ENCODE measurements around the gene RAP1GDS1. TPM values are rescaled to one million over a fixed set of nuclear protein-coding genes. Genes with fewer than 3 reads are reported as not detected.

The RAP1GDS1 gene
- total and polyA plus RNA-seq, 4 donors: 11.2 to 19.4 (median 16.0) TPM

GRCh38 chr4:98338761-98339438 is 77.7 kb downstream of the RAP1GDS1 start:
- no peak overlapping the region for H3K27ac ChIP-seq (ENCODE audit: low read depth in 1 of 2, low read length in 2 of 2)
- no peak overlapping the region for H3K9ac ChIP-seq (ENCODE audit: low read depth in 1 of 2, low read length in 2 of 2)
- 94% methylated on average over 2 of the region's 2 CpGs for WGBS
- TF ChIP-seq MAX (IDR thresholded peaks at IDR 0.05): no peak
- no peak for TF ChIP-seq JUND (IDR thresholded peaks at IDR 0.05)
- TF ChIP-seq YY1 (IDR thresholded peaks at IDR 0.05): no peak
- TF ChIP-seq RXRA (IDR thresholded peaks at IDR 0.05): no peak
- TF ChIP-seq CTCF (IDR thresholded peaks at IDR 0.05; ENCODE audit: low read depth, low read length, missing input control): no peak
- no peak for TF ChIP-seq TAF1 (conservative IDR thresholded peaks at IDR 0.05)
- no peak overlapping the region for H3K4me3 ChIP-seq (ENCODE audit: low read depth in 1 of 3, low read length in 3 of 3)
- no peak for DNase-seq (ENCODE audit: low spot score)
- no peaks in the 10 kb centered on the region for H3K4me1 ChIP-seq (ENCODE audit: control insufficient read depth in 4 of 4, insufficient read depth in 4 of 4, low read length in 3 of 4)
- no peaks in the 10 kb centered on the region for H3K27me3 ChIP-seq (ENCODE audit: control insufficient read depth in 4 of 4, insufficient read depth in 4 of 4, low read length in 3 of 4)
- no peaks in the 10 kb centered on the region for H3K9me3 ChIP-seq (ENCODE audit: control insufficient read depth in 4 of 4, low read length in 3 of 4)
- peaks cover 0 to 4% (median 2%) of the 10 kb centered on the region in 4 donors for H3K36me3 ChIP-seq (ENCODE audit: control insufficient read depth in 4 of 4, insufficient read depth in 3 of 4, low read depth in 1 of 4, low read length in 3 of 4)

- 84% methylated on average over 2 of the region's 2 CpGs for WGBS
Measured at GRCh38 chr4:98341309-98341708, 80.1 kb downstream of the RAP1GDS1 start.

More at GRCh38 chr4:98341309-98341708, 80.1 kb downstream of the RAP1GDS1 start:
- Histone ChIP-seq H3K9me3 (ENCODE audit: control insufficient read depth in 4 of 4, low read length in 3 of 4) (no peaks in the 10 kb centered on the region), H3K36me3 (ENCODE audit: control insufficient read depth in 4 of 4, insufficient read depth in 3 of 4, low read depth in 1 of 4, low read length in 3 of 4) (peaks cover 0 to 6% (median 2%) of the 10 kb centered on the region in 4 donors), H3K27me3 (ENCODE audit: control insufficient read depth in 4 of 4, insufficient read depth in 4 of 4, low read length in 3 of 4) (no peaks in the 10 kb centered on the region), H3K27ac (ENCODE audit: low read depth in 1 of 2, low read length in 2 of 2) (no peak overlapping the region), H3K4me1 (ENCODE audit: control insufficient read depth in 4 of 4, insufficient read depth in 4 of 4, low read length in 3 of 4) (no peaks in the 10 kb centered on the region), H3K9ac (ENCODE audit: low read depth in 1 of 2, low read length in 2 of 2) (no peak overlapping the region), H3K4me3 (ENCODE audit: low read depth in 1 of 3, low read length in 3 of 3) (no peak overlapping the region)
- TF ChIP-seq ATF3 (IDR thresholded peaks at IDR 0.05) (no peak), YY1 (IDR thresholded peaks at IDR 0.05) (no peak), RAD21 (IDR thresholded peaks at IDR 0.05) (no peak), MAX (IDR thresholded peaks at IDR 0.05) (no peak), GABPA (IDR thresholded peaks at IDR 0.05 in 1 of 2, conservative IDR thresholded peaks at IDR 0.05 in 1 of 2) (no peak), EGR1 (IDR thresholded peaks at IDR 0.05; ENCODE audit: low read depth in 2 of 2) (no peak), FOXA2 (IDR thresholded peaks at IDR 0.05) (no peak), HNF4A (conservative IDR thresholded peaks at IDR 0.05) (no peak), TAF1 (conservative IDR thresholded peaks at IDR 0.05) (no peak), REST (IDR thresholded peaks at IDR 0.05) (no peak), RXRA (IDR thresholded peaks at IDR 0.05) (no peak), JUND (IDR thresholded peaks at IDR 0.05) (no peak), NR2F2 (IDR thresholded peaks at IDR 0.05) (no peak), FOXA1 (IDR thresholded peaks at IDR 0.05) (no peak), HNF4G (IDR thresholded peaks at IDR 0.05) (no peak), CTCF (IDR thresholded peaks at IDR 0.05; ENCODE audit: low read depth, low read length, missing input control) (no peak)
- DNase-seq (ENCODE audit: low spot score): no peak
